SU-DHL-6 (cell line): ENCODE results near the gene ZNF581.

Source experiments
- H2AFZ ChIP-seq: fragments of 200-600 bp; sonication (generic); 2 replicates; pipeline ENCODE4 v1.6.1; 2014; ENCODE audit warnings: low read depth, mild to moderate bottlenecking, moderate library complexity, mixed read lengths, antibody characterized with exemption, low read length; ENCODE audit not compliant: severe bottlenecking
- H3F3A ChIP-seq: fragments of 200-600 bp; shearing (Covaris generic); 2 replicates; pipeline ENCODE4 v1.6.0; 2016; ENCODE audit warnings: antibody characterized with exemption, mild to moderate bottlenecking; ENCODE audit not compliant: insufficient read depth
- H3K27ac ChIP-seq: fragments of 200-600 bp; sonication (generic); 2 replicates; pipeline ENCODE4 v1.5.1; 2016; ENCODE audit warnings: low read depth, mild to moderate bottlenecking, low read length, moderate library complexity, mixed read lengths
- H3K27me3 ChIP-seq: fragments of 200-600 bp; sonication (generic), shearing (Covaris generic); 2 replicates; pipeline ENCODE4 v1.6.0; 2014; ENCODE audit warnings: mild to moderate bottlenecking, low read length
- H3K36me3 ChIP-seq: fragments of 200-600 bp; sonication (generic); 2 replicates; pipeline ENCODE4 v1.6.1; 2014; ENCODE audit warnings: mild to moderate bottlenecking, low read length, mixed read lengths
- H3K4me2 ChIP-seq: fragments of 300-600, 200-600 bp; shearing (Covaris generic), sonication (generic); 2 replicates; pipeline ENCODE4 v1.6.0; 2014; ENCODE audit warnings: low read length, low read depth, mild to moderate bottlenecking; ENCODE audit not compliant: poor library complexity, severe bottlenecking
- H3K4me3 ChIP-seq: fragments of 200-600 bp; sonication (generic); 2 replicates; pipeline ENCODE4 v1.5.1; 2014; ENCODE audit warnings: antibody characterized with exemption, low read length, mild to moderate bottlenecking, mixed read lengths; ENCODE audit not compliant: insufficient read depth, poor library complexity, severe bottlenecking
- H3K79me2 ChIP-seq: fragments of 200-600 bp; sonication (generic); 2 replicates; pipeline ENCODE4 v1.6.1; 2014; ENCODE audit warnings: mild to moderate bottlenecking, low read length, moderate library complexity; ENCODE audit not compliant: insufficient read depth
- H3K9ac ChIP-seq: fragments of 200-600 bp; sonication (generic); 2 replicates; pipeline ENCODE4 v1.7.0; 2014; ENCODE audit warnings: mild to moderate bottlenecking, low read length
- H3K9me2 ChIP-seq: fragments of 200-600 bp; sonication (generic); replicated peaks from 2 replicates; pipeline ENCODE4 v1.6.1; 2014; ENCODE audit warnings: low read length; ENCODE audit not compliant: insufficient read depth
- H3K9me3 ChIP-seq: fragments of 200-600 bp; sonication (generic); 2 replicates; pipeline ENCODE4 v1.6.1; 2014; ENCODE audit warnings: low read length, mixed read lengths; ENCODE audit not compliant: insufficient read depth
- H4K20me1 ChIP-seq: fragments of 200-600 bp; sonication (generic); 2 replicates; pipeline ENCODE4 v1.6.1; 2014; ENCODE audit warnings: low read depth, mild to moderate bottlenecking, antibody characterized with exemption, low read length, moderate library complexity, mixed read lengths
- CTCF ChIP-seq: fragments of 200-600 bp; sonication (generic); IDR thresholded peaks from one replicate; pipeline ENCODE4 v1.5.1; 2017; ENCODE audit warnings: antibody characterized with exemption, mild to moderate bottlenecking, low read length, moderate library complexity; ENCODE audit not compliant: insufficient read depth, poor library complexity, severe bottlenecking
- EZH2phosphoT487 ChIP-seq: fragments of 200-600 bp; sonication (generic), shearing (Covaris generic); conservative IDR thresholded peaks from 2 replicates; pipeline ENCODE4 v1.6.1; 2018; ENCODE audit warnings: mild to moderate bottlenecking, antibody characterized with exemption, low read length, moderate library complexity, mixed read lengths

ZNF581 gene

GRCh38 chr19:55684946-55685681, 41.7 kb downstream of the ZNF581 start:
- no peaks in the 10 kb centered on the region for H3K9me2 ChIP-seq
- H2AFZ ChIP-seq = no peak overlapping the region
- no peak overlapping the region for H3K9ac ChIP-seq
- H3K27ac ChIP-seq = no peak overlapping the region
- no peaks in the 10 kb centered on the region; the same call in 1 of the 2 replicates for H4K20me1 ChIP-seq
- H3K4me2 ChIP-seq = no peak overlapping the region
- H3K36me3 ChIP-seq = no peaks in the 10 kb centered on the region
- no peaks in the 10 kb centered on the region for H3K9me3 ChIP-seq
- H3F3A ChIP-seq = peaks cover 5% of the 10 kb centered on the region; the same call in 1 of the 2 replicates
- peaks cover 61% of the 10 kb centered on the region for H3K79me2 ChIP-seq
- H3K27me3 ChIP-seq = no peaks in the 10 kb centered on the region
- H3K4me3 ChIP-seq = no peak overlapping the region
- no peak for TF ChIP-seq CTCF
- TF ChIP-seq EZH2phosphoT487 = no peak

- H3K79me2 ChIP-seq = peaks cover 55% of the 10 kb centered on the region
These were observed 42.3 kb downstream of the ZNF581 start for GRCh38 chr19:55685776-55686175.

GRCh38 chr19:55686311-55687050, 43.0 kb downstream of the ZNF581 start:
- H3K4me2 ChIP-seq = no peak overlapping the region
- H3K27ac ChIP-seq = no peak overlapping the region
- no peaks in the 10 kb centered on the region for H3K9me3 ChIP-seq
- H3K27me3 ChIP-seq = no peaks in the 10 kb centered on the region
- H3K9ac ChIP-seq = no peak overlapping the region
- peaks cover 48% of the 10 kb centered on the region for H3K79me2 ChIP-seq
- no peak overlapping the region for H3K4me3 ChIP-seq
- H3K36me3 ChIP-seq = no peaks in the 10 kb centered on the region
- no peak overlapping the region for H2AFZ ChIP-seq
- TF ChIP-seq EZH2phosphoT487 = no peak
- TF ChIP-seq CTCF = no peak
- H4K20me1 ChIP-seq = no peaks in the 10 kb centered on the region; the same call in 1 of the 2 replicates
- H3F3A ChIP-seq = peaks cover 2% of the 10 kb centered on the region; the same call in 1 of the 2 replicates
- H3K9me2 ChIP-seq = no peaks in the 10 kb centered on the region

More at GRCh38 chr19:55685776-55686175, 42.3 kb downstream of the ZNF581 start:
- Histone ChIP-seq H3K4me2 (no peak overlapping the region), H3K36me3 (no peaks in the 10 kb centered on the region), H3F3A (peaks cover 5% of the 10 kb centered on the region; the same call in 1 of the 2 replicates), H3K27ac (no peak overlapping the region), H3K4me3 (no peak overlapping the region), H3K9me3 (no peaks in the 10 kb centered on the region), H3K27me3 (no peaks in the 10 kb centered on the region), H3K9ac (no peak overlapping the region), H4K20me1 (no peaks in the 10 kb centered on the region; the same call in 1 of the 2 replicates), H3K9me2 (no peaks in the 10 kb centered on the region), H2AFZ (no peak overlapping the region)
- no peak for TF ChIP-seq EZH2phosphoT487
- TF ChIP-seq CTCF = no peak
